GM23338 (cell line): ENCODE results near the gene DCST2. TPM values are rescaled to one million over a fixed set of nuclear protein-coding genes. Genes with fewer than 3 reads are reported as not detected.

Experiments used
- ATAC-seq: fragments of 200-7000 bp; cut with Tn5 transposase; 3 replicates; pipeline ENCODE4 v1.9.1; 2020
- DNase-seq: peaks from one replicate; pipeline ENCODE4 v3.0.0-alpha.2; 2015; ENCODE audit warnings: low spot score
- H2AFZ ChIP-seq: fragments of 200-600 bp; sonication (generic); 2 replicates; pipeline ENCODE4 v1.8.0; 2016; ENCODE audit warnings: antibody characterized with exemption, mild to moderate bottlenecking, moderate library complexity
- H3F3A ChIP-seq: fragments of 200-600 bp; sonication (generic); replicated peaks from 2 replicates; pipeline ENCODE4 v1.8.0; 2017; ENCODE audit warnings: antibody characterized with exemption, mixed run types, low read depth
- H3K27ac ChIP-seq: fragments of 200-600 bp; sonication (generic); 2 replicates; pipeline ENCODE4 v1.6.1; 2016; ENCODE audit warnings: low read depth
- H3K27me3 ChIP-seq: fragments of 200-600 bp; sonication (generic); 2 replicates; pipeline ENCODE4 v1.8.0; 2016; ENCODE audit warnings: mild to moderate bottlenecking, mixed run types, moderate library complexity; ENCODE audit not compliant: insufficient read depth
- H3K36me3 ChIP-seq: fragments of 200-600 bp; sonication (generic); 2 replicates; pipeline ENCODE4 v1.8.0; 2016; ENCODE audit warnings: mild to moderate bottlenecking; ENCODE audit not compliant: insufficient read depth
- H3K4me1 ChIP-seq: fragments of 200-600 bp; sonication (generic); 2 replicates; pipeline ENCODE4 v1.8.0; 2016; ENCODE audit warnings: mild to moderate bottlenecking, moderate library complexity; ENCODE audit not compliant: insufficient read depth
- H3K4me2 ChIP-seq: fragments of 200-600 bp; sonication (generic); 2 replicates; pipeline ENCODE4 v1.7.1; 2017; ENCODE audit warnings: mixed run types
- H3K4me3 ChIP-seq: fragments of 200-600 bp; sonication (generic); 2 replicates; pipeline ENCODE4 v1.6.1; 2016; ENCODE audit warnings: mixed run types
- H3K79me2 ChIP-seq: fragments of 200-600 bp; sonication (generic); replicated peaks from 2 replicates; pipeline ENCODE4 v1.8.0; 2017; ENCODE audit warnings: mild to moderate bottlenecking; ENCODE audit not compliant: insufficient read depth
- H3K9me2 ChIP-seq: fragments of 200-600 bp; sonication (generic); 2 replicates; pipeline ENCODE4 v1.8.0; 2017; ENCODE audit not compliant: insufficient read depth
- H4K20me1 ChIP-seq: fragments of 200-600 bp; sonication (generic); replicated peaks from 2 replicates; pipeline ENCODE4 v1.8.0; 2017; ENCODE audit warnings: mild to moderate bottlenecking; ENCODE audit not compliant: insufficient read depth
- H3K27ac Mint-ChIP-seq: 2 replicates; pipeline ENCODE4 v1.8.0; 2020; ENCODE audit warnings: inconsistent platforms, mild to moderate bottlenecking, moderate library complexity, mixed read lengths
- H3K27me3 Mint-ChIP-seq: 3 replicates; pipeline ENCODE4 v1.8.0; 2022; ENCODE audit warnings: low read depth, mild to moderate bottlenecking, moderate library complexity, mixed read lengths, inconsistent platforms; ENCODE audit not compliant: insufficient read depth, poor library complexity
- H3K36me3 Mint-ChIP-seq: 3 replicates; pipeline ENCODE4 v1.8.0; 2021; ENCODE audit warnings: low read depth, mild to moderate bottlenecking, inconsistent platforms, moderate library complexity, mixed read lengths
- H3K4me1 Mint-ChIP-seq: 3 replicates; pipeline ENCODE4 v1.8.0; 2020; ENCODE audit warnings: mild to moderate bottlenecking, inconsistent platforms, mixed read lengths
- H3K4me3 Mint-ChIP-seq: 3 replicates; pipeline ENCODE4 v1.8.0; 2021; ENCODE audit warnings: moderate library complexity, mild to moderate bottlenecking, inconsistent platforms, mixed read lengths
- H3K9me3 Mint-ChIP-seq: 3 replicates; pipeline ENCODE4 v1.8.0; 2020; ENCODE audit warnings: moderate library complexity, mild to moderate bottlenecking, inconsistent platforms, mixed read lengths
- CREB1 ChIP-seq: fragments of 250-450 bp; sonication (Bioruptor Pico); IDR thresholded peaks from 2 replicates; pipeline ENCODE4 v1.5.0; 2020; ENCODE audit warnings: low read depth, mild to moderate bottlenecking, moderate library complexity
- CTCF ChIP-seq, 2 experiments: fragments of 200-600 bp in 1 of 2; sonication (generic) in 1 of 2; conservative IDR thresholded peaks; 2 replicates each; pipeline versions ENCODE4 v1.5.1 to v1.6.1; 2016 to 2017; ENCODE audit warnings: antibody characterized with exemption in 2 of 2, low read depth in 2 of 2, mild to moderate bottlenecking in 2 of 2, moderate library complexity in 1 of 2
- ETS1 ChIP-seq: IDR thresholded peaks from 2 replicates; pipeline ENCODE4 v1.6.1; 2016; ENCODE audit warnings: antibody characterized with exemption
- EZH2 ChIP-seq: fragments of 200-600 bp; sonication (generic); IDR thresholded peaks from one replicate; pipeline ENCODE4 v1.8.0; 2017; ENCODE audit warnings: antibody characterized with exemption, mild to moderate bottlenecking, low read depth; ENCODE audit not compliant: unreplicated experiment
- EZH2phosphoT487 ChIP-seq: fragments of 200-600 bp; sonication (generic); IDR thresholded peaks from one replicate; pipeline ENCODE4 v1.8.1; 2018; ENCODE audit warnings: antibody characterized with exemption; ENCODE audit not compliant: unreplicated experiment
- JUNB ChIP-seq: IDR thresholded peaks from one replicate; pipeline ENCODE4 v1.6.1; 2016; ENCODE audit warnings: antibody characterized with exemption; ENCODE audit not compliant: unreplicated experiment
- NANOG ChIP-seq: IDR thresholded peaks from 2 replicates; pipeline ENCODE4 v1.6.1; 2016; ENCODE audit warnings: antibody characterized with exemption, borderline replicate concordance
- POLR2AphosphoS5 ChIP-seq: IDR thresholded peaks from 2 replicates; pipeline ENCODE4 v1.6.1; 2016; ENCODE audit warnings: antibody characterized with exemption, low read depth
- REST ChIP-seq: IDR thresholded peaks from one replicate; pipeline ENCODE4 v1.6.1; 2018; ENCODE audit warnings: antibody characterized with exemption; ENCODE audit not compliant: unreplicated experiment
- STAT1 ChIP-seq: IDR thresholded peaks from one replicate; pipeline ENCODE4 v1.6.1; 2016; ENCODE audit warnings: antibody characterized with exemption; ENCODE audit not compliant: unreplicated experiment
- ZNF114 ChIP-seq: fragments of 250-450 bp; sonication (Bioruptor Pico); IDR thresholded peaks from 2 replicates; pipeline ENCODE4 v1.5.0; 2020; ENCODE audit warnings: mild to moderate bottlenecking, moderate library complexity
- ZNF331 ChIP-seq: fragments of 250-450 bp; sonication (Bioruptor Pico); IDR thresholded peaks from 2 replicates; pipeline ENCODE4 v1.5.0; 2020; ENCODE audit warnings: low read depth, mild to moderate bottlenecking, moderate library complexity
- ZNF462 ChIP-seq: fragments of 250-450 bp; sonication (Bioruptor Pico); IDR thresholded peaks from 2 replicates; pipeline ENCODE4 v1.5.0; 2020; ENCODE audit warnings: mild to moderate bottlenecking, moderate library complexity
- polyA plus RNA-seq: library from polyadenylated mRNA; unstranded; fragments of >200 nt; fragmentation: Nextera tagmentation; extraction: Ambion mirVana; gene quantifications from 2 replicates; pipeline ENCODE4 v1.2.1, GENCODE V29; 2016
- total RNA-seq: library from RNA; depleted of rRNA; stranded (reverse); fragments of >200 nt; shearing (Covaris generic); gene quantifications from 2 replicates; pipeline ENCODE4 v1.2.3, GENCODE V29; 2014

Gene DCST2
- total and polyA plus RNA-seq, 2 experiments from 2014 or later, result 0.78 TPM; not detected in 1

- no peaks in the 10 kb centered on the region for H3K9me2 ChIP-seq
- peak overlapping the region; percentile 83 for H3K4me3 ChIP-seq
- peaks cover 12% of the 10 kb centered on the region; the same call in 1 of the 2 replicates for H3F3A ChIP-seq
- H2AFZ ChIP-seq, result peak overlapping the region; percentile 92
- no peaks in the 10 kb centered on the region for H3K9me3 Mint-ChIP-seq
- no peak for DNase-seq
- 0 out of 2 replicates have a peak, but pooled peaks cover 6% of the 10 kb centered on the region for H4K20me1 ChIP-seq
- H3K4me2 ChIP-seq, result peak overlapping the region; percentile 92
- peaks cover 22% of the 10 kb centered on the region for H3K4me1 ChIP-seq
- H3K27me3 Mint-ChIP-seq, result peaks cover 64% of the 10 kb centered on the region
- no peak for ATAC-seq
- peaks cover 79% of the 10 kb centered on the region for H3K27me3 ChIP-seq
- TF ChIP-seq REST (no peak), CREB1 (CRISPR knock-in tag) (no peak), ZNF114 (CRISPR knock-in tag) (no peak), ZNF462 (CRISPR knock-in tag) (no peak), EZH2phosphoT487 (no peak), STAT1 (no peak), ZNF331 (CRISPR knock-in tag) (no peak), POLR2AphosphoS5 (no peak), JUNB (no peak), NANOG (no peak), CTCF (conservative IDR thresholded peaks at IDR 0.05; ENCODE audit: low read depth in 2 of 2) (no peak), ETS1 (no peak), EZH2 (no peak)
- no peaks in the 10 kb centered on the region for H3K36me3 ChIP-seq
- H3K27ac Mint-ChIP-seq, result no peak overlapping the region
- H3K4me3 Mint-ChIP-seq, result peak overlapping the region; percentile 80
- H3K79me2 ChIP-seq, result no peaks in the 10 kb centered on the region
- H3K36me3 Mint-ChIP-seq, result no peaks in the 10 kb centered on the region; the same call in 2 of the 3 replicates
- no peak overlapping the region for H3K27ac ChIP-seq
- peaks cover 29% of the 10 kb centered on the region for H3K4me1 Mint-ChIP-seq
Observed at GRCh38 chr1:155077758-155078445, 44.3 kb upstream of the DCST2 start.
